Keratinocyte (primary cell): ENCODE data around the gene IMPACT.

Experiments used
- CTCF ChIP-seq, 3 experiments: IDR thresholded peaks in 1 of 3; conservative IDR thresholded peaks in 1 of 3; optimal IDR thresholded peaks in 1 of 3; 2 replicates in 2 of 3; 3 replicates in 1 of 3; pipeline versions ENCODE3 to v1.5.1; 2011; ENCODE audit warnings: low read length in 3 of 3, mild to moderate bottlenecking in 3 of 3, moderate library complexity in 2 of 3, control low read depth in 1 of 3, inconsistent platforms in 1 of 3; ENCODE audit not compliant: insufficient read depth in 2 of 3; ENCODE audit errors: extremely low read depth in 1 of 3
- EZH2 ChIP-seq: IDR thresholded peaks from one replicate; pipeline ENCODE4 v1.6.1; 2012; ENCODE audit warnings: inconsistent platforms, mild to moderate bottlenecking, low read length, moderate library complexity

GRCh38 chr18:24499814-24500213 is 73.3 kb downstream of the IMPACT start:
- no peak for TF ChIP-seq EZH2
- TF ChIP-seq CTCF (optimal IDR thresholded peaks at IDR 0.05 in 1 of 3, IDR thresholded peaks at IDR 0.05 in 1 of 3, conservative IDR thresholded peaks at IDR 0.05 in 1 of 3; ENCODE audit: extremely low read depth in 1 of 3, insufficient read depth in 2 of 3, low read length in 3 of 3): no peak
